Spleen (tissue), 3 donors: ENCODE data around the gene NR2F1-AS1.

Source experiments
- POLR2A ChIP-seq, 3 donors: fragments of 450-650 bp; IDR thresholded peaks; one replicate each; pipeline ENCODE4 v1.5.1; 2017; ENCODE audit warnings: antibody characterized with exemption in 3 of 3, mild to moderate bottlenecking in 1 of 3
- POLR2AphosphoS5 ChIP-seq, 3 donors: sonication (generic); formaldehyde crosslinking; IDR thresholded peaks; one replicate each; pipeline ENCODE4 v1.5.1; 2017; ENCODE audit warnings: antibody characterized with exemption in 3 of 3

DNA sequence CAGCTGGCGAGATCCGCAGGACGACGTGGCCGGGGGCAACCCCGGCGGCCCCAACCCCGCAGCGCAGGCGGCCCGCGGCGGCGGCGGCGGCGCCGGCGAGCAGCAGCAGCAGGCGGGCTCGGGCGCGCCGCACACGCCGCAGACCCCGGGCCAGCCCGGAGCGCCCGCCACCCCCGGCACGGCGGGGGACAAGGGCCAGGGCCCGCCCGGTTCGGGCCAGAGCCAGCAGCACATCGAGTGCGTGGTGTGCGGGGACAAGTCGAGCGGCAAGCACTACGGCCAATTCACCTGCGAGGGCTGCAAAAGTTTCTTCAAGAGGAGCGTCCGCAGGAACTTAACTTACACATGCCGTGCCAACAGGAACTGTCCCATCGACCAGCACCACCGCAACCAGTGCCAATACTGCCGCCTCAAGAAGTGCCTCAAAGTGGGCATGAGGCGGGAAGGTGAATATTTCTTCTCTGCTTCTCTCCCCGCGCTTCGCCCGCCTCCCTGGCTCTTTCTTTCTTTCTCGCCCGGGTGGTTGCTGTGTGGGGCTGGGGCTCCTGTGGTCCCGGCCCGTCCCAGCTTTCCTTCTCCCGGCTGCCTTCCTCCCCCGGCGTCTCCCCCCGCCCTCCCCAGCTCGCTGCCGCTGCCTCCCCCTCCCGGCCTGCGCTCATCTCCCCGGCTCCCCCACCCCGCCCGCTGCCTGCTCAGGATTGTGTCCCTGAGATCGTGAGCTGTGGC is 4.2 kb upstream of the NR2F1-AS1 start:
- no peak for TF ChIP-seq POLR2A (IDR thresholded peaks at IDR 0.05)
- TF ChIP-seq POLR2AphosphoS5 (IDR thresholded peaks at IDR 0.05), result no peak
